HL-60 (cell line): Measurements from ENCODE around the gene DNAJC12.
"Not testable (repeated sequence)": the region's sequence is repeated elsewhere in the genome, so short reads cannot be mapped to it uniquely, and the experiment has no call there.

ENCODE experiments used
- DNase-seq, 2 experiments: peaks; one replicate each; pipeline ENCODE4 v3.0.0-alpha.2; 2010 to 2020; ENCODE audit warnings: low read depth in 1 of 2, low spot score in 1 of 2
- H3K27ac ChIP-seq: fragments of 250-450 bp; sonication (Bioruptor Pico); replicated peaks from 2 replicates; pipeline ENCODE4 v1.5.1; 2020; ENCODE audit warnings: mild to moderate bottlenecking, moderate library complexity
- H3K27me3 ChIP-seq: fragments of 250-450 bp; sonication (Bioruptor Pico); 2 replicates; pipeline ENCODE4 v1.5.1; 2021; ENCODE audit warnings: mild to moderate bottlenecking, moderate library complexity; ENCODE audit not compliant: insufficient read depth, poor library complexity, severe bottlenecking
- H3K4me3 ChIP-seq: replicated peaks from 2 replicates; pipeline ENCODE4 v1.5.1; 2011; ENCODE audit warnings: mild to moderate bottlenecking, control low read depth, low read length; ENCODE audit not compliant: insufficient read depth
- CTCF ChIP-seq: IDR thresholded peaks from one replicate; pipeline ENCODE4 v1.5.1; 2011; ENCODE audit warnings: low read length, control low read depth, inconsistent platforms; ENCODE audit not compliant: insufficient read depth
- GABPA ChIP-seq: IDR thresholded peaks from 2 replicates; pipeline ENCODE4 v1.6.1; 2012; ENCODE audit warnings: low read depth
- POLR2AphosphoS5 ChIP-seq: IDR thresholded peaks from 2 replicates; pipeline ENCODE4 v1.6.1; 2012; ENCODE audit warnings: low read depth
- REST ChIP-seq: IDR thresholded peaks from 2 replicates; pipeline ENCODE4 v1.6.1; 2012; ENCODE audit warnings: low read depth; ENCODE audit not compliant: insufficient replicate concordance
- SPI1 ChIP-seq: IDR thresholded peaks from 2 replicates; pipeline ENCODE4 v1.6.1; 2012; ENCODE audit warnings: low read depth, mild to moderate bottlenecking, borderline replicate concordance

DNAJC12 gene

GRCh38 chr10:67878133-67878532 is 40.1 kb upstream of the DNAJC12 start:
- DNase-seq: no peak
- H3K27ac ChIP-seq: no peak overlapping the region
- no peaks in the 10 kb centered on the region for H3K27me3 ChIP-seq
- H3K4me3 ChIP-seq: no peak overlapping the region
- TF ChIP-seq CTCF (no peak), GABPA (no peak), REST (no peak), POLR2AphosphoS5 (no peak), SPI1 (no peak)

GRCh38 chr10:67877421-67877820 is 39.4 kb upstream of the DNAJC12 start:
- not testable (repeated sequence) for H3K27me3 ChIP-seq, H3K27ac ChIP-seq, DNase-seq, H3K4me3 ChIP-seq

- no peak for DNase-seq
- H3K27ac ChIP-seq: no peak overlapping the region
- TF ChIP-seq SPI1: no peak
- TF ChIP-seq GABPA: no peak
- no peak for TF ChIP-seq CTCF
- no peak for TF ChIP-seq POLR2AphosphoS5
- no peak for TF ChIP-seq REST
Measured at GRCh38 chr10:67875340-67876238, 37.6 kb upstream of the DNAJC12 start.

GRCh38 chr10:67869996-67870395 is 32.0 kb upstream of the DNAJC12 start:
- no peak for DNase-seq
- H3K27ac ChIP-seq: no peak overlapping the region
- TF ChIP-seq POLR2AphosphoS5 (no peak), CTCF (no peak), REST (no peak), SPI1 (no peak), GABPA (no peak)
- H3K27me3 ChIP-seq: no peaks in the 10 kb centered on the region
- H3K4me3 ChIP-seq: no peak overlapping the region

More at GRCh38 chr10:67875340-67876238, 37.6 kb upstream of the DNAJC12 start:
- H3K4me3 ChIP-seq: no peak overlapping the region
- no peaks in the 10 kb centered on the region for H3K27me3 ChIP-seq
